Keratinocyte (primary cell): ENCODE data around the gene TOR4A. TPM values are rescaled to one million over a fixed set of nuclear protein-coding genes. Genes with fewer than 3 reads are reported as not detected.

Experiments used
- DNase-seq: peaks from one replicate; pipeline ENCODE4 v3.0.0-alpha.2; 2011; ENCODE audit warnings: low read depth, missing footprints, low spot score
- FAIRE-seq: peaks from 2 replicates; lab custom pipeline; 2011; peaks lifted over from hg19 to GRCh38; lab: Jason Lieb, UNC
- H2AFZ ChIP-seq: 2 replicates; pipeline ENCODE4 v1.6.0; 2012; ENCODE audit warnings: low read length, control low read depth, inconsistent platforms; ENCODE audit not compliant: control insufficient read depth
- H3K27ac ChIP-seq: 2 replicates; pipeline ENCODE4 v1.5.1; 2011; ENCODE audit warnings: low read length; ENCODE audit not compliant: control insufficient read depth, insufficient read depth
- H3K27me3 ChIP-seq: 3 replicates; pipeline ENCODE4 v1.6.0; 2011; ENCODE audit warnings: low read length; ENCODE audit not compliant: control insufficient read depth, insufficient read depth; ENCODE audit errors: extremely low read depth
- H3K36me3 ChIP-seq, 2 experiments: 2 replicates in 1 of 2; 3 replicates in 1 of 2; pipeline ENCODE4 v1.5.1; 2011; ENCODE audit warnings: low read length in 2 of 2, mild to moderate bottlenecking in 1 of 2; ENCODE audit not compliant: control insufficient read depth in 2 of 2, insufficient read depth in 2 of 2; ENCODE audit errors: extremely low read depth in 1 of 2
- H3K4me1 ChIP-seq: 3 replicates; pipeline ENCODE4 v1.5.1; 2011; ENCODE audit warnings: low read length; ENCODE audit not compliant: control insufficient read depth, insufficient read depth; ENCODE audit errors: extremely low read depth
- H3K4me2 ChIP-seq: 3 replicates; pipeline ENCODE4 v1.6.0; 2011; ENCODE audit warnings: low read depth, low read length; ENCODE audit not compliant: control insufficient read depth, insufficient read depth; ENCODE audit errors: extremely low read depth
- H3K4me3 ChIP-seq, 3 experiments: fragments of 200-600 bp in 1 of 3; sonication (generic) in 1 of 3; 2 replicates in 2 of 3; 3 replicates in 1 of 3; pipeline ENCODE4 v1.5.1; 2011 to 2016; ENCODE audit warnings: low read length in 3 of 3, mild to moderate bottlenecking in 3 of 3, control low read depth in 2 of 3, inconsistent platforms in 1 of 3, low read depth in 1 of 3, mixed read lengths in 1 of 3, mixed run types in 1 of 3, moderate library complexity in 1 of 3; ENCODE audit not compliant: control insufficient read depth in 2 of 3, insufficient read depth in 2 of 3; ENCODE audit errors: extremely low read depth in 1 of 3
- H3K79me2 ChIP-seq: 2 replicates; pipeline ENCODE4 v1.6.0; 2012; ENCODE audit warnings: low read length; ENCODE audit not compliant: control insufficient read depth, insufficient read depth
- H3K9ac ChIP-seq: 3 replicates; pipeline ENCODE4 v1.6.0; 2011; ENCODE audit warnings: low read length; ENCODE audit not compliant: control insufficient read depth, insufficient read depth; ENCODE audit errors: extremely low read depth
- H3K9me1 ChIP-seq: 3 replicates; pipeline ENCODE4 v1.6.0; 2011; ENCODE audit warnings: low read length; ENCODE audit not compliant: control insufficient read depth, insufficient read depth; ENCODE audit errors: extremely low read depth
- H3K9me3 ChIP-seq: 2 replicates; pipeline ENCODE4 v1.5.1; 2012; ENCODE audit warnings: low read depth, low read length; ENCODE audit not compliant: control insufficient read depth
- H4K20me1 ChIP-seq: 3 replicates; pipeline ENCODE4 v1.6.0; 2011; ENCODE audit warnings: low read length; ENCODE audit not compliant: control insufficient read depth, insufficient read depth; ENCODE audit errors: extremely low read depth
- EZH2 ChIP-seq: IDR thresholded peaks from one replicate; pipeline ENCODE4 v1.6.1; 2012; ENCODE audit warnings: inconsistent platforms, mild to moderate bottlenecking, low read length, moderate library complexity
- dilution Hi-C: fragments of 300-500 bp; cut with MboI; formaldehyde crosslinking; loops from one replicate; pipeline ENCODE4 v1.7.0; 2020; ENCODE audit warnings: low sequenced_read_pairs; ENCODE audit not compliant: extremely low pct_ligation_motif_present
- polyA minus RNA-seq, 3 experiments: library from RNA; depleted of rRNA, polyadenylated mRNA; stranded (reverse); fragments of >200 nt; gene quantifications; 1 replicate in 1 of 3; 2 replicates in 1 of 3; 3 replicates in 1 of 3; pipeline ENCODE4 v1.2.3, GENCODE V29; 2011
- polyA plus RNA-seq, 5 experiments: library from polyadenylated mRNA; depleted of rRNA in 3 of 5; stranded (reverse) in 3 of 5; stranded (forward) in 1 of 5; unstranded in 1 of 5; fragments of >200 nt; gene quantifications; 1 replicate in 1 of 5; 2 replicates in 3 of 5; 3 replicates in 1 of 5; pipeline versions ENCODE4 v1.2.1 to v1.2.3, GENCODE V29; 2011 to 2012; ENCODE audit warnings: missing spikeins in 2 of 5, low read depth in 1 of 5, low replicate concordance in 1 of 5
- TF ChIP-seq, protein P1 (sequence below), 3 experiments: IDR thresholded peaks in 1 of 3; conservative IDR thresholded peaks in 1 of 3; optimal IDR thresholded peaks in 1 of 3; 2 replicates in 2 of 3; 3 replicates in 1 of 3; pipeline versions ENCODE3 to v1.5.1; 2011; ENCODE audit warnings: low read length in 3 of 3, mild to moderate bottlenecking in 3 of 3, moderate library complexity in 2 of 3, control low read depth in 1 of 3, inconsistent platforms in 1 of 3; ENCODE audit not compliant: insufficient read depth in 2 of 3; ENCODE audit errors: extremely low read depth in 1 of 3

The TOR4A gene
- polyA plus RNA-seq (5.8 to 9.8 TPM (median 7.8 TPM) in 3 replicates), polyA minus RNA-seq (5.8 to 11.4 TPM (median 7.4 TPM) in 3 replicates)
- polyA plus RNA-seq (2011; ENCODE audit: low read depth), result 1.6 TPM
- polyA plus RNA-seq (2011; cell fraction: cytosol; rRNA removed), result 3.7 and 9.2 TPM in 2 replicates
- polyA plus RNA-seq (2011; cell fraction: nucleus; rRNA removed), result 10.6 and 18.7 TPM in 2 replicates
- polyA plus RNA-seq (2012; ENCODE audit: low replicate concordance), result 7.0 and 11.9 TPM in 2 replicates
- polyA minus RNA-seq (2011; cell fraction: cytosol; rRNA and poly(A)+ RNA removed), result 36.6 TPM
- polyA minus RNA-seq (2011; cell fraction: nucleus; rRNA and poly(A)+ RNA removed), result 25.4 and 32.9 TPM in 2 replicates

DNA sequence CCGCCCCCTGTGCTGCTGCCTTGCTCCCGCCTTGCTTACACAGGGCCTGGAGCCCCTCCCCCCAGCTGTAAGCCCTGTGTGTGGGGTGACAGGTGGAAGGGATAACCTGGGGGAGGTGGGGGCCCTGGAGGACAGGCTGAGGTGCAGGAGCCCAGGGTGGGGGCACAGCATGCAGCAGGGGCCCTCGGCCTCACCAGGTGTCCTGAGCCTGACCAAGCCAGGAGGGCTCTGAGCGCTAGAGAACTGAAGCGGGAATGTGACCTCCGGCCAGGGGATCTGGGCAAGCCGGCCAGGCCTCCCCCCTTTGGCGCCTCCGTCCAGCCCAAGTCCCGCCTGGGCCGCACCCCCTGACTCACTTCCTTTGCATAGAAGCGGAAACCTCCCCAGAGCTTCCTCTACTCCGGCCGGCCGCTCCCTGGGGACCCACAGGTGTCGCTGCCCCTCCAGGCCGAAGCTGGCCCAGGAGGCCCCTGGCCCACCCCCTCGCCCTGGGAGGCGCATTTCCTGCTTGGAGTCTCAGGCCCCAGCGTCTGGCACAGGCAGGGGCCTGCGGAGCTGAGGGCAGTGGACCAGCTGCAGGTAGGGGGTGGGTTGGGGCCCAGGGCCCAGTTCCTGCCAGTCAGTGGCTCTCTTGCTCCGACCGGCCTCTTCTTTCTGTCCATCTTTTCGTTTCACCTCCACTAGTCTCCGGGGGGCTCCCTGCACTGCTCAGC is at the start of gene TOR4A:
TOR4A (plus strand) TSS at position 398 of the 713 bp plus-strand sequence. CDS start 964 bp downstream, outside the sequence.
- no peaks in the 10 kb centered on the region for H3K9me1 ChIP-seq
- peaks cover 9 to 10% of the 10 kb centered on the region in 2 experiments for H3K36me3 ChIP-seq
- peaks cover 23% of the 10 kb centered on the region for H3K4me1 ChIP-seq
- no peak within 1 kb of the TSS for H2AFZ ChIP-seq
- H3K4me2 ChIP-seq, result peak within 1 kb of the TSS; percentile 77
- H3K79me2 ChIP-seq, result peaks cover 25% of the 10 kb centered on the region
- peaks cover 3% of the 10 kb centered on the region for H4K20me1 ChIP-seq
- FAIRE-seq (no peak), DNase-seq (no peak)
- no peak for TF ChIP-seq EZH2
- TF ChIP-seq, protein P1, sequence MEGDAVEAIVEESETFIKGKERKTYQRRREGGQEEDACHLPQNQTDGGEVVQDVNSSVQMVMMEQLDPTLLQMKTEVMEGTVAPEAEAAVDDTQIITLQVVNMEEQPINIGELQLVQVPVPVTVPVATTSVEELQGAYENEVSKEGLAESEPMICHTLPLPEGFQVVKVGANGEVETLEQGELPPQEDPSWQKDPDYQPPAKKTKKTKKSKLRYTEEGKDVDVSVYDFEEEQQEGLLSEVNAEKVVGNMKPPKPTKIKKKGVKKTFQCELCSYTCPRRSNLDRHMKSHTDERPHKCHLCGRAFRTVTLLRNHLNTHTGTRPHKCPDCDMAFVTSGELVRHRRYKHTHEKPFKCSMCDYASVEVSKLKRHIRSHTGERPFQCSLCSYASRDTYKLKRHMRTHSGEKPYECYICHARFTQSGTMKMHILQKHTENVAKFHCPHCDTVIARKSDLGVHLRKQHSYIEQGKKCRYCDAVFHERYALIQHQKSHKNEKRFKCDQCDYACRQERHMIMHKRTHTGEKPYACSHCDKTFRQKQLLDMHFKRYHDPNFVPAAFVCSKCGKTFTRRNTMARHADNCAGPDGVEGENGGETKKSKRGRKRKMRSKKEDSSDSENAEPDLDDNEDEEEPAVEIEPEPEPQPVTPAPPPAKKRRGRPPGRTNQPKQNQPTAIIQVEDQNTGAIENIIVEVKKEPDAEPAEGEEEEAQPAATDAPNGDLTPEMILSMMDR (optimal IDR thresholded peaks at IDR 0.05 in 1 of 3, IDR thresholded peaks at IDR 0.05 in 1 of 3, conservative IDR thresholded peaks at IDR 0.05 in 1 of 3; ENCODE audit: extremely low read depth in 1 of 3, insufficient read depth in 2 of 3, low read length in 3 of 3), result peak in 1 of 3 experiments; percentile 19
- dilution Hi-C loops, result no loop called here
- H3K9ac ChIP-seq, result peak within 1 kb of the TSS; percentile 81
- no peaks in the 10 kb centered on the region for H3K9me3 ChIP-seq
- H3K4me3 ChIP-seq, result peak within 1 kb of the TSS; percentile 71 to 77 (median 74)
- H3K27me3 ChIP-seq, result peaks cover 3% of the 10 kb centered on the region
- H3K27ac ChIP-seq, result peak within 1 kb of the TSS; percentile 43

DNA sequence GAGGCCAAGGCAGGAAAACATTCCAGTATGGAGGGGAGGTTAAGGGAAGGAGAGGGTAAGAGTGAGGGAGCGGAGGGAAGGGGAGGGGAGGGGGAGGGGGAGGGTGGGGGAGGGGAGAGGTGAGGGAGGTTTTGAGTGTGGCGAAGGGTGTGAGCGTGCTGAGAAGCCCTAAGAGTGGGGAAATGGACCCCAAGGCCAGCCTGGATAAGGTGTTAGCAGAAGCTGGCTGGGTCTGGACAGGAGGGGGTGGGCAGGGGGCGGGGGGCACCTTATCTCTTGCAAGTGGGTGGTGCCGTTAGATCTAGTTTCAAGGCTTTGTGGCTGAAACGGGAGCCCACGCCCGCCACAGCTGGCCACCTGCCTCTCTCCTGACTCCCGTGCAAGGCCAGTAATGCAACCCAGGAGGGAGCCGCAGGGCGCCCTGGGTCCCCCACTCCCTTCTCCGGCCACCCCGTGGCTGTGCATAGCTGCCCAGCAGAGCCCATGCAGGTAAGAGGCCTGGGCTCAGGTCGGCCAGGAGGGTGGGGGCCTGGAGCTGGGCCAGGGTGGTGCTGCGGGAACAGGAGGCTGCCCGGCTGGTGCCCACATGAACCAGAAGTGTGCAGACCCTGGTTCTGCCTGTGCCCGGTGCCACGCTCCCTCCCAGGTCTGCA is 49.5 kb upstream of the TOR4A start:
- Histone ChIP-seq H3K9me1 (no peaks in the 10 kb centered on the region), H3K79me2 (no peaks in the 10 kb centered on the region), H3K27me3 (peaks cover 6% of the 10 kb centered on the region), H3K9me3 (no peaks in the 10 kb centered on the region), H3K27ac (no peak overlapping the region), H3K36me3 (no peaks in the 10 kb centered on the region), H3K4me1 (peaks cover 35% of the 10 kb centered on the region), H2AFZ (no peak overlapping the region), H3K4me3 (no peak overlapping the region), H3K9ac (no peak overlapping the region), H3K4me2 (peak overlapping the region; percentile 69), H4K20me1 (no peaks in the 10 kb centered on the region)
- DNase-seq, result no peak
- TF ChIP-seq, protein P1 (optimal IDR thresholded peaks at IDR 0.05 in 1 of 3, IDR thresholded peaks at IDR 0.05 in 1 of 3, conservative IDR thresholded peaks at IDR 0.05 in 1 of 3; ENCODE audit: extremely low read depth in 1 of 3, insufficient read depth in 2 of 3, low read length in 3 of 3), result no peak
- no peak for TF ChIP-seq EZH2
- dilution Hi-C loops, result no loop called here
- FAIRE-seq, result no peak
